Mesenchymal stem cell (in vitro differentiated cells and primary cell): ENCODE results near the gene METTL5.

Experiments
- DNase-seq: peaks from one replicate; pipeline ENCODE4 v3.0.0-alpha.2; 2013
- H2AFZ ChIP-seq: one replicate; pipeline ENCODE4 v1.6.1; 2013; ENCODE audit warnings: low read depth, mild to moderate bottlenecking, control low read depth, inconsistent platforms, low read length, moderate library complexity
- H2AK5ac ChIP-seq: 2 replicates; pipeline ENCODE4 v1.6.1; 2013; ENCODE audit warnings: low read length, moderate library complexity, mild to moderate bottlenecking, inconsistent platforms; ENCODE audit not compliant: severe bottlenecking
- H2BK120ac ChIP-seq: one replicate; pipeline ENCODE4 v1.6.1; 2013; ENCODE audit warnings: low read depth, mild to moderate bottlenecking, inconsistent platforms, low read length, moderate library complexity
- H2BK12ac ChIP-seq, 2 experiments: one replicate each; pipeline ENCODE4 v1.6.1; 2013; ENCODE audit warnings: inconsistent platforms in 2 of 2, low read length in 2 of 2, mild to moderate bottlenecking in 2 of 2, moderate library complexity in 2 of 2, control low read depth in 1 of 2
- H2BK15ac ChIP-seq: one replicate; pipeline ENCODE4 v1.6.1; 2013; ENCODE audit warnings: mild to moderate bottlenecking, low read depth, inconsistent platforms; ENCODE audit not compliant: poor library complexity, severe bottlenecking
- H2BK5ac ChIP-seq: 2 replicates; pipeline ENCODE4 v1.6.1; 2013; ENCODE audit warnings: low read depth, mild to moderate bottlenecking, low read length, control low read depth, inconsistent platforms; ENCODE audit not compliant: poor library complexity, severe bottlenecking
- H3K14ac ChIP-seq, 2 experiments: one replicate each; pipeline ENCODE4 v1.6.1; 2013; ENCODE audit warnings: inconsistent platforms in 2 of 2, low read length in 2 of 2, control low read depth in 1 of 2, mild to moderate bottlenecking in 1 of 2, moderate library complexity in 1 of 2
- H3K18ac ChIP-seq, 2 experiments: one replicate each; pipeline ENCODE4 v1.6.1; 2013; ENCODE audit warnings: inconsistent platforms in 2 of 2, low read length in 2 of 2, control low read depth in 1 of 2, low read depth in 1 of 2, mild to moderate bottlenecking in 1 of 2
- H3K23ac ChIP-seq, 2 experiments: one replicate each; pipeline ENCODE4 v1.6.1; 2013; ENCODE audit warnings: inconsistent platforms in 2 of 2, low read length in 2 of 2, mild to moderate bottlenecking in 2 of 2, moderate library complexity in 2 of 2, control low read depth in 1 of 2
- H3K27ac ChIP-seq: 2 replicates; pipeline ENCODE4 v1.5.1; 2013; ENCODE audit warnings: mild to moderate bottlenecking, moderate library complexity, low read length, control low read depth, inconsistent platforms; ENCODE audit not compliant: poor library complexity, severe bottlenecking
- H3K27me3 ChIP-seq, 2 experiments: 2 replicates each; pipeline versions ENCODE4 v1.6.1 to v1.7.0; 2013; ENCODE audit warnings: low read length in 2 of 2, mild to moderate bottlenecking in 2 of 2, moderate library complexity in 2 of 2, control low read depth in 1 of 2, inconsistent platforms in 1 of 2; ENCODE audit not compliant: control insufficient read depth in 1 of 2, insufficient read depth in 1 of 2
- H3K36me3 ChIP-seq, 2 experiments: 2 replicates each; pipeline versions ENCODE4 v1.6.1 to v1.7.0; 2013; ENCODE audit warnings: low read length in 2 of 2, control low read depth in 1 of 2, inconsistent platforms in 1 of 2, low read depth in 1 of 2, mild to moderate bottlenecking in 1 of 2; ENCODE audit not compliant: insufficient read depth in 2 of 2, control insufficient read depth in 1 of 2
- H3K4ac ChIP-seq, 2 experiments: one replicate each; pipeline ENCODE4 v1.6.1; 2013; ENCODE audit warnings: inconsistent platforms in 2 of 2, low read length in 2 of 2, mild to moderate bottlenecking in 2 of 2, moderate library complexity in 2 of 2, control low read depth in 1 of 2, low read depth in 1 of 2
- H3K4me1 ChIP-seq: 2 replicates; pipeline ENCODE4 v1.6.1; 2013; ENCODE audit warnings: low read depth, low read length, control low read depth; ENCODE audit not compliant: control insufficient read depth, insufficient read depth
- H3K4me2 ChIP-seq: 2 replicates; pipeline ENCODE4 v1.6.1; 2013; ENCODE audit warnings: low read length, mild to moderate bottlenecking, inconsistent platforms; ENCODE audit not compliant: poor library complexity, severe bottlenecking
- H3K4me3 ChIP-seq, 2 experiments: 2 replicates each; pipeline versions ENCODE4 v1.5.1 to v1.7.0; 2013; ENCODE audit warnings: low read length in 2 of 2, mild to moderate bottlenecking in 2 of 2, control low read depth in 1 of 2, low read depth in 1 of 2; ENCODE audit not compliant: insufficient read depth in 1 of 2
- H3K79me1 ChIP-seq: replicated peaks from 2 replicates; pipeline ENCODE4 v1.6.1; 2013; ENCODE audit warnings: mild to moderate bottlenecking, control low read depth, low read length, inconsistent platforms; ENCODE audit not compliant: poor library complexity, severe bottlenecking
- H3K9ac ChIP-seq: 2 replicates; pipeline ENCODE4 v1.7.0; 2013; ENCODE audit warnings: mild to moderate bottlenecking, low read length, moderate library complexity
- H3K9me3 ChIP-seq: 2 replicates; pipeline ENCODE4 v1.7.0; 2013; ENCODE audit warnings: mild to moderate bottlenecking, low read length; ENCODE audit not compliant: control insufficient read depth
- H4K8ac ChIP-seq: one replicate; pipeline ENCODE4 v1.6.1; 2013; ENCODE audit warnings: inconsistent platforms, mild to moderate bottlenecking, low read length, moderate library complexity
- H4K91ac ChIP-seq: one replicate; pipeline ENCODE4 v1.6.1; 2013; ENCODE audit warnings: mild to moderate bottlenecking, low read length, inconsistent platforms
- whole genome bisulfite sequencing: methylation state at CpG from one replicate; pipeline ENCODE4 v1.1.7; 2013; ENCODE audit warnings: mixed read lengths; 5-methylcytosine and 5-hydroxymethylcytosine counted together

METTL5 gene

DNA sequence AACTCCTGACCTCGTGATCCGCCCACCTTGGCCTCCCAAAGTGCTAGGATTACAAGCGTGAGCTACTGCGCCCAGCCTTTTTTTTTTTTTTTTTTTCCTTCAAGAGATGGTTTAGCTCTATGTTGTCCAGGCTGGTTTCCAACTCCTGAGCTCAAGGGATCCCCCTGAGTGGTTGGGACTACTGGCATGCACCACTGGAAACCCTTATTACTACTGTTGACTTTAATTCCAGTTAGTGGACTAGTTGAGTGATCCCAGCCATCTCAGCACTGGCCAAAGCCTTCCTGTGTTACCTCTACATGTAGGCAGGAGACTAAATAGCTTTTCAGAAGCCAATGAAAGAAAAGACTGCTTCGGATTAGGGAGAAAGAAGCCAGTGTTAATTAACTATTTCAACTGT, 34.1 kb downstream of the METTL5 start:
- no peaks in the 10 kb centered on the region for H3K36me3 ChIP-seq
- H3K9me3 ChIP-seq, result no peaks in the 10 kb centered on the region
- H4K8ac ChIP-seq, result no peak overlapping the region
- no peak overlapping the region for H3K9ac ChIP-seq
- no peaks in the 10 kb centered on the region for H3K79me1 ChIP-seq
- H2BK120ac ChIP-seq, result no peak overlapping the region
- no peak overlapping the region for H2AK5ac ChIP-seq
- no peak overlapping the region for H2BK12ac ChIP-seq
- H4K91ac ChIP-seq, result no peak overlapping the region
- DNase-seq, result no peak
- no peak overlapping the region for H3K4me3 ChIP-seq
- H3K23ac ChIP-seq, result no peak overlapping the region
- no peak overlapping the region for H2BK5ac ChIP-seq
- H3K14ac ChIP-seq, result no peak overlapping the region
- WGBS, result 97% methylated on average over 4 of the region's 5 CpGs
- peaks cover 0 to 3% of the 10 kb centered on the region in 2 experiments for H3K27me3 ChIP-seq
- no peak overlapping the region for H3K4me2 ChIP-seq
- H3K4ac ChIP-seq, result no peak overlapping the region
- H3K4me1 ChIP-seq, result peaks cover 4% of the 10 kb centered on the region
- no peak overlapping the region for H3K27ac ChIP-seq
- no peak overlapping the region for H3K18ac ChIP-seq
- no peak overlapping the region for H2AFZ ChIP-seq
- H2BK15ac ChIP-seq, result no peak overlapping the region

GRCh38 chr2:169782513-169782912, 42.2 kb downstream of the METTL5 start:
- Histone ChIP-seq H3K18ac (no peak overlapping the region), H3K9ac (no peak overlapping the region), H4K8ac (no peak overlapping the region), H2AFZ (no peak overlapping the region), H3K27me3 (no peaks in the 10 kb centered on the region), H2BK5ac (no peak overlapping the region), H3K4me1 (no peaks in the 10 kb centered on the region), H3K14ac (no peak overlapping the region), H2BK12ac (no peak overlapping the region), H4K91ac (no peak overlapping the region), H3K36me3 (no peaks in the 10 kb centered on the region), H3K79me1 (no peaks in the 10 kb centered on the region), H3K4me2 (no peak overlapping the region), H3K4ac (no peak overlapping the region), H2BK15ac (no peak overlapping the region), H3K9me3 (no peaks in the 10 kb centered on the region), H3K4me3 (no peak overlapping the region), H3K27ac (no peak overlapping the region), H2BK120ac (no peak overlapping the region), H2AK5ac (no peak overlapping the region), H3K23ac (no peak overlapping the region)
- DNase-seq, result no peak
- WGBS, result 100% methylated on average over 1 of the region's 1 CpG

GRCh38 chr2:169781249-169782013, 43.3 kb downstream of the METTL5 start:
- Histone ChIP-seq H2BK120ac (no peak overlapping the region), H4K8ac (no peak overlapping the region), H2BK15ac (no peak overlapping the region), H3K4me1 (peaks cover 1% of the 10 kb centered on the region), H4K91ac (no peak overlapping the region), H3K27me3 (no peaks in the 10 kb centered on the region), H3K23ac (no peak overlapping the region), H2AK5ac (no peak overlapping the region), H2BK12ac (no peak overlapping the region), H3K79me1 (no peaks in the 10 kb centered on the region), H3K9ac (no peak overlapping the region), H3K27ac (no peak overlapping the region), H3K36me3 (no peaks in the 10 kb centered on the region), H3K9me3 (no peaks in the 10 kb centered on the region), H2BK5ac (no peak overlapping the region), H3K4ac (no peak overlapping the region), H3K4me3 (no peak overlapping the region), H3K18ac (no peak overlapping the region), H2AFZ (no peak overlapping the region), H3K14ac (no peak overlapping the region), H3K4me2 (no peak overlapping the region)
- 100% methylated on average over 1 of the region's 4 CpGs for WGBS
- no peak for DNase-seq

DNA sequence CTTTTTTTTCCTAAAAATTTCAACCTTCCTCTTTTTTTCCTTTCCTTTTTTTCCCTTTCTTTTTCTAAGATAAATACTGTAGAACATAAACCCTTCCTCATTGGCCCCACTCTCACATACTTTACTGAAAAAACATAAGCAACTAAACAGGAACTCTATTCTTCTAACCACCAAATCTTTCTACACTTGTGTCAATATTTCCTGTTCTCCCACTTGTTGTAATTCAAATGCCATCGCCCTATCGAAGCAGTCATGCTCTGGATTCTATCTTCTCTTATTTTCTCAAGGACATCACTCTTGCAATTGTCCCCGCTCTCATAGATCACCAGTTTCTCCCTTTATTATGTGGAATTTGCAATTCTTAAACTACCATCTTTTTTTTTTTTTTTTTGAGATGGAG, 46.3 kb downstream of the METTL5 start:
- no peaks in the 10 kb centered on the region for H3K9me3 ChIP-seq
- no peak overlapping the region for H3K27ac ChIP-seq
- H3K27me3 ChIP-seq, result no peaks in the 10 kb centered on the region
- H3K18ac ChIP-seq, result no peak overlapping the region
- no peak overlapping the region for H2BK5ac ChIP-seq
- H3K36me3 ChIP-seq, result no peaks in the 10 kb centered on the region
- H3K23ac ChIP-seq, result no peak overlapping the region
- no peak overlapping the region for H3K4me3 ChIP-seq
- H2AFZ ChIP-seq, result no peak overlapping the region
- H2BK120ac ChIP-seq, result no peak overlapping the region
- no peak overlapping the region for H3K4ac ChIP-seq
- H3K79me1 ChIP-seq, result no peaks in the 10 kb centered on the region
- 96% methylated on average over 2 of the region's 3 CpGs for WGBS
- no peak overlapping the region for H3K14ac ChIP-seq
- H3K4me2 ChIP-seq, result no peak overlapping the region
- H2BK15ac ChIP-seq, result no peak overlapping the region
- H4K91ac ChIP-seq, result no peak overlapping the region
- H3K9ac ChIP-seq, result no peak overlapping the region
- H4K8ac ChIP-seq, result no peak overlapping the region
- DNase-seq, result no peak
- H2AK5ac ChIP-seq, result no peak overlapping the region
- no peak overlapping the region for H2BK12ac ChIP-seq
- H3K4me1 ChIP-seq, result peaks cover 1% of the 10 kb centered on the region
